Activated naive CD4-positive, alpha-beta T cell treated with anti-CD3 and anti-CD28 coated beads for 36 hours (primary cell): Measurements from ENCODE around the gene CLDN14. TPM values are rescaled to one million over a fixed set of nuclear protein-coding genes. Genes with fewer than 3 reads are reported as not detected.
"Not testable (repeated sequence)": the region's sequence is repeated elsewhere in the genome, so short reads cannot be mapped to it uniquely, and the experiment has no call there.

ENCODE experiments used
- CTCF ChIA-PET: fragments of 350-600 bp; sonication (Branson Sonifier 250); formaldehyde crosslinking; loops from one replicate; lab custom pipeline; 2021; ENCODE audit warnings: antibody characterized with exemption; lab: Charles Lee
- DNase-seq: peaks from one replicate; pipeline ENCODE4 v3.0.0-alpha.2; 2020
- H3K27ac Mint-ChIP-seq: one replicate; pipeline ENCODE4 v1.8.0; 2021; ENCODE audit warnings: mild to moderate bottlenecking, mixed read lengths
- H3K27me3 Mint-ChIP-seq: one replicate; pipeline ENCODE4 v1.8.0; 2021; ENCODE audit warnings: low read depth, mixed read lengths
- H3K36me3 Mint-ChIP-seq: one replicate; pipeline ENCODE4 v1.8.0; 2021; ENCODE audit warnings: low read depth, mixed read lengths
- H3K4me1 Mint-ChIP-seq: one replicate; pipeline ENCODE4 v1.8.0; 2021; ENCODE audit warnings: low read depth, mixed read lengths
- H3K4me3 Mint-ChIP-seq: one replicate; pipeline ENCODE4 v1.8.0; 2021; ENCODE audit warnings: mild to moderate bottlenecking, moderate library complexity, mixed read lengths
- H3K9me3 Mint-ChIP-seq: one replicate; pipeline ENCODE4 v1.8.0; 2021; ENCODE audit warnings: mixed read lengths
- intact Hi-C: fragments of 100-400 bp; cut with micrococcal nuclease; formaldehyde crosslinking; loops from one replicate; pipeline ENCODE4 v1.15.1; 2023
- total RNA-seq, 2 experiments: library from RNA; stranded (reverse); gene quantifications; one replicate each; pipeline ENCODE4 v1.2.3, GENCODE V29; 2021

Gene CLDN14
- total RNA-seq, 2 experiments from 2014 or later, result not detected

DNA sequence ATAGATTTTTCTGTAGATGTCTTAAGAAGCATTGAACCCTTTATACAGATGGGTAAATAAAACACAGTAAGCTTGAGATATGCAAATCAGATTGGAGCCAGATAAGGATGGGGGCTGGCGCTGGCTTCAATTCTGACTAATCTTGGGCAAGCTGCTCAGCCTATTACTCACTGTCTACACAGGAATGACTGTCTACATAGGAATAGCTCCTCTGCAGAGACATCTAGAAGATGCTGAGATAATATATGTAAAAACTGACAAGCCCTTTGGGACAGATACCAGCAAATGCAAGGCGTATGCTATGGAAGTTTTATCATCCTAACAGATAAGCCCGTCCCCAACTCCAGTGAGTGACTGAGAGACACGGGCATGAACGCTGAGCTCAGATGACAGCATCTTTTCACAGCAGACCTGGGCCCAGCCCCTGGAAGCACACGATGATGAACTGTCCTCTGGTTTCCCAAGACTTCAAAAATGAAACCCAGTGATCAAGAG lies 1.7 kb downstream of the CLDN14 start:
- no peaks in the 10 kb centered on the region for H3K27me3 Mint-ChIP-seq
- no peaks in the 10 kb centered on the region for H3K4me1 Mint-ChIP-seq
- no peak overlapping the region for H3K27ac Mint-ChIP-seq
- CTCF ChIA-PET, result no interaction called here
- DNase-seq, result peak; percentile 12
- H3K4me3 Mint-ChIP-seq, result no peak overlapping the region
- intact Hi-C loops, result no loop called here
- H3K36me3 Mint-ChIP-seq, result no peaks in the 10 kb centered on the region
- H3K9me3 Mint-ChIP-seq, result no peaks in the 10 kb centered on the region

DNA sequence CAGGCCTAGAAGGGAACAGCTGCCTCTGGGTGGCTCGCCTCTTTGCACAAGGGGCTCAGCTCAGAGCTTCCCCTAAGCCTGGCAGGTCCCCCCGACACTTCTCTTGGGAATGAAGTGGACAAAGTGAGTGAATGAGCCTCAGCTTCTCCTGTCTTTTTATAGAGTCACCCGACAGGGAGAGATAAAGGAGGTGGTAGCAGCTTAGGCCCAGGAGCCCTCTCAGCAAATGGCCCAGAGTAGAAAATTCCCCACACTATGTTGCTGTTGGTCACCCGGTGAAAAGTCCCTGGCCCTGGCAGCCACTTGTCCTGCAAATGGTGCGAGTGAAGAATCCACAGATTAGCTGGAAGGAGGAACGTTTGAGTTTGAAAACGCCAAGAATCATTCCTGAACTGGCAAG lies 2.4 kb downstream of the CLDN14 start:
- no peak overlapping the region for H3K27ac Mint-ChIP-seq
- no peaks in the 10 kb centered on the region for H3K36me3 Mint-ChIP-seq
- no peaks in the 10 kb centered on the region for H3K4me1 Mint-ChIP-seq
- CTCF ChIA-PET, result no interaction called here
- DNase-seq, result no peak
- H3K4me3 Mint-ChIP-seq, result no peak overlapping the region
- intact Hi-C loops, result no loop called here
- H3K9me3 Mint-ChIP-seq, result no peaks in the 10 kb centered on the region
- no peaks in the 10 kb centered on the region for H3K27me3 Mint-ChIP-seq

DNA sequence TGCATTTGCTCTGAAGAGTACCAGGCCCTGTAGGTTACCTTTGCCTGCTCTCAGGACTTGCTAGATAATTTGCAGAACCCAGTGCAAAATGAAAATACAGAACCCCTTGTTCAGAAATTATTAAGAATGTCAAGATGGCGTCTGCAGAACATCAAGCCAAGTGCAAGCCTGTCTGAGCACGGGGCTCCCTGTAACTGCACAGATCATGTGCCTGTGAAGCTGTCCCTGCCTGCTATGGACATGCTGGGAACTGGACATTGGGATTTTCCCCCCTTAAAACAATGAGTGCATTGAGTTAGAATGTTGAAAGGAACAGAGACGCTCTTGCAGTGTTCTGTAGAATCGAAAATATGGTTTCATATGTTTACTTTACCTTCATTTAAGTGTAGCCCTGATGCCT lies 2.9 kb downstream of the CLDN14 start:
- intact Hi-C loops, result no loop called here
- H3K27ac Mint-ChIP-seq, result no peak overlapping the region
- H3K4me3 Mint-ChIP-seq, result no peak overlapping the region
- CTCF ChIA-PET, result no interaction called here
- no peaks in the 10 kb centered on the region for H3K4me1 Mint-ChIP-seq
- no peaks in the 10 kb centered on the region for H3K27me3 Mint-ChIP-seq
- DNase-seq, result no peak
- H3K36me3 Mint-ChIP-seq, result no peaks in the 10 kb centered on the region
- H3K9me3 Mint-ChIP-seq, result no peaks in the 10 kb centered on the region

DNA sequence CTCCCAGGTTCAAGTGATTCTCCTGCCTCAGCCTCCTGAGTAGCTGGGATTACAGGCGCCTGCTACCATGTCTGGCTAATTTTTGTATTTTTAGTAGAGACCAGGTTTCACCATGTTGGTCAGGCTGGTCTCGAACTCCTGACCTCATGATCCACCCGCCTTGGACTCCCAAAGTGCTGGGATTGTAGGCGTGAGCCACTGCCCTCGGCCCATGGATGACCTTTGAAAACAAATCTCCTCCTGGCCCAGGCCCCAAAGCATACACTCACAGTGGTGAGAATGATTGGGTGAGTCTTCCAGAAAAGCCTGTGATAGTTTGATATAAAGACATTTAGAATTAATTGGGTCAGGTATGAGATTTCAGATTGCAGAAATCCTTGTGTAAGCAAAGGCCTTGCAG lies 3.4 kb downstream of the CLDN14 start:
- H3K27me3 Mint-ChIP-seq, H3K36me3 Mint-ChIP-seq, H3K4me1 Mint-ChIP-seq, DNase-seq, H3K4me3 Mint-ChIP-seq, CTCF ChIA-PET, H3K9me3 Mint-ChIP-seq, intact Hi-C loops, H3K27ac Mint-ChIP-seq: not testable (repeated sequence)

DNA sequence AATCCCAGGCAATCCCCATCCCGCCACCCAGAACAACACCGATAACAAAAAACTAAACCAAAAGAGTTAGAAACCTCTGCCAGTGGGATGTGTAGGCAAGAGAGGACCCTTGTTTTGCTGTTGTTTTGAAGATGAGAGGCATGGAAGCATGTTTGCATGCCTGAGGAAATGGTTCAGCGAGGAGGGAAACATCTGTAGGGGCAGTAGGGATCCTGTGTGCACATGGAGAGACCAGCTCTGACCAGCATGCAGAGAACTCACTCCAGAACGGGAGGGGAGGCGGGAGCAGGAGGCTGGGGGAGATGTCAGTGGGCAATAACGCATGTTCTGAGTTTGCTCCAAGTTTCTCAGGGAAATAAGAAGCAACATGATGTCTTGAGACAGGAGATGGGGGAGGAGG lies 5.3 kb downstream of the CLDN14 start:
- Mint-ChIP-seq H3K27me3 (no peaks in the 10 kb centered on the region), H3K27ac (no peak overlapping the region), H3K9me3 (no peaks in the 10 kb centered on the region), H3K36me3 (no peaks in the 10 kb centered on the region), H3K4me1 (peaks cover 3% of the 10 kb centered on the region), H3K4me3 (no peak overlapping the region)
- intact Hi-C loops, result no loop called here
- CTCF ChIA-PET, result no interaction called here
- no peak for DNase-seq

DNA sequence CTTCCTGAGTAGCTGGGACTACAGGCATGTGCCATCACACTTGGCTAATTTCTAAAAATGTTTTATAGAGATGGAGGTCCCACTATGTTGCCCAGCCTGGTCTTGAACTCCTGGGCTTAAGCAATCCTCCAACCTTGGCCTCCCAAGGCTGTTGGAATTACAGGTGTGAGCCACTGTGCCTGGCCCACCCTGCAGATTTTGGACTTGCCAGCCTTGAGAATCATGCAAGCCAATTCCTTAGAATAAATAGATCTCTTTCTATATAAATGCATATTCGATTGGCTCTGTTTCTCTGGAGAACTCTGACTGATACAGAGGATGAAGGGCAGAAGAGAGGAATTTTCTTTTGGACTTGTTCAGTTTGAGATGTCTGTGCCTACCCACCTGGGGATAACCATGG lies 6.7 kb downstream of the CLDN14 start:
- Mint-ChIP-seq H3K4me1 (peaks cover 3% of the 10 kb centered on the region), H3K9me3 (no peaks in the 10 kb centered on the region), H3K27ac (no peak overlapping the region), H3K27me3 (no peaks in the 10 kb centered on the region), H3K36me3 (no peaks in the 10 kb centered on the region), H3K4me3 (no peak overlapping the region)
- intact Hi-C loops, result no loop called here
- CTCF ChIA-PET, result no interaction called here
- DNase-seq, result no peak

DNA sequence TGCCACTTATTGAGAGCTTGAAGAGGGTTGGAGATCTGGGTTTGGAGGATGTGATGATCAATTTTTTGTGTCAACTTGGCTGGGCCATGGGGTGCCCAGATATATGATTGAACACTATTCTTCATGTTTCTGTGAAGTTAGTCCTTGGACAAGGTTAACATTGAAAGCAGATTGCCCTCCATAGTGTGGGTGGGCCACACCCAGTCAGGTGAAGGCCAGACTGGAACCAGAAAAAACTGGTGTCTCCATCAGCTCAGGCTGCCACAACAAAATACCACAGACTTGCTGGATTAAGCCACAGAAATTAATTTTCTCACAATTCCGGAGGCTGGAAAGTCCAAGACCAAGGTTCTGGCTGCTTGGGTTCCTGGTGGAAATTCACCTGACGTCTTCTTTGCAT lies 7.5 kb downstream of the CLDN14 start:
- no peaks in the 10 kb centered on the region for H3K36me3 Mint-ChIP-seq

DNA sequence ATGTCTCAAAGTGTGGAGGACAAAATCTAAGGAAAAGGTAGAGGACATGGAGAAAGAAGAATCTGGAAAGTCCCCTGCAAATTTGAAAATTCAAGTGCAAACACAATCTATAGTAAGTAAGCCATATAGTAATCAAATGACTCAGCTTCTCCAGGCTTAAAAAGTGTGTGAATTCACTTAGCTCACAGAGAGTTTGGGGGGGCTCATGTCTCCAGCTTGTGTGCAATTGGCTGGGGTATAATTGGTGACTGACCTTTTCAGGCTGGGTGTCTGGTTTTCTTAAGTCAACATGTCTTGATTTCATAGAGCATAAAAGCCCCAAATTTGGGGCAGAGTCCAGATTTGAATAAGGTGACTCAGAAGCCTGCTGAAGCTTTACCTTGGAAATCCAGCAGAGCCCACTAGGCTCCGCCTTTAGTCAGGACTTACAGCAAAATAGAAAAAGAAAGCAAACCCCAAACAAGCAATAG lies 8.6 kb downstream of the CLDN14 start:
- DNase-seq, result peak; percentile 25
- H3K4me1 Mint-ChIP-seq, result peaks cover 3% of the 10 kb centered on the region
- no peak overlapping the region for H3K27ac Mint-ChIP-seq
- no peaks in the 10 kb centered on the region for H3K36me3 Mint-ChIP-seq
- CTCF ChIA-PET, result no interaction called here
- H3K27me3 Mint-ChIP-seq, result no peaks in the 10 kb centered on the region
- no peak overlapping the region for H3K4me3 Mint-ChIP-seq
- intact Hi-C loops, result no loop called here
- no peaks in the 10 kb centered on the region for H3K9me3 Mint-ChIP-seq

More for the DNA sequence above, 7.5 kb downstream of the CLDN14 start:
- CTCF ChIA-PET, result no interaction called here
- intact Hi-C loops, result no loop called here
- no peak for DNase-seq
- peaks cover 3% of the 10 kb centered on the region for H3K4me1 Mint-ChIP-seq
- no peak overlapping the region for H3K4me3 Mint-ChIP-seq
- no peak overlapping the region for H3K27ac Mint-ChIP-seq
- no peaks in the 10 kb centered on the region for H3K27me3 Mint-ChIP-seq
- no peaks in the 10 kb centered on the region for H3K9me3 Mint-ChIP-seq

DNA sequence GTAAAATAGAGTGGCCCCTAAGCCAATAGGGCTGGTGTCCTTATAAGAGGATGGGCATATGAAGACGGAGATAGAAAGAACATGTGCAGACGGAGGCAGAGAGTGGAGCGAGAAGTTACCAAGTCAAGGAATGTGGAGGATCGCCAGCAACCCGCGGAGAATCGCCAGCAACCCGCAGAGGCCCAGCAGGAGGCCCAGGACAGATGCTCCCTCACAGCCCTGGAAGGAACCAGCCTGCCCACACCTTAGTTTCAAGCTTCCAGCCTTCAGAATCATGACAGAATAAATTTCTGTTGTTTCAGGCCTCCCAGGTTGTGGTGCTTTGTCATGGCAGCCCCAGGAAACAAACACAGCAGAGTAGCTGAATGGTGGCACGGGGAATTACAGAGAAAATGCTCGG lies 9.6 kb downstream of the CLDN14 start:
- no peak overlapping the region for H3K27ac Mint-ChIP-seq
- H3K27me3 Mint-ChIP-seq, result no peaks in the 10 kb centered on the region
- H3K4me1 Mint-ChIP-seq, result peaks cover 3% of the 10 kb centered on the region
- DNase-seq, result no peak
- no peaks in the 10 kb centered on the region for H3K36me3 Mint-ChIP-seq
- H3K4me3 Mint-ChIP-seq, result no peak overlapping the region
- CTCF ChIA-PET, result no interaction called here
- H3K9me3 Mint-ChIP-seq, result no peaks in the 10 kb centered on the region
- intact Hi-C loops, result no loop called here

DNA sequence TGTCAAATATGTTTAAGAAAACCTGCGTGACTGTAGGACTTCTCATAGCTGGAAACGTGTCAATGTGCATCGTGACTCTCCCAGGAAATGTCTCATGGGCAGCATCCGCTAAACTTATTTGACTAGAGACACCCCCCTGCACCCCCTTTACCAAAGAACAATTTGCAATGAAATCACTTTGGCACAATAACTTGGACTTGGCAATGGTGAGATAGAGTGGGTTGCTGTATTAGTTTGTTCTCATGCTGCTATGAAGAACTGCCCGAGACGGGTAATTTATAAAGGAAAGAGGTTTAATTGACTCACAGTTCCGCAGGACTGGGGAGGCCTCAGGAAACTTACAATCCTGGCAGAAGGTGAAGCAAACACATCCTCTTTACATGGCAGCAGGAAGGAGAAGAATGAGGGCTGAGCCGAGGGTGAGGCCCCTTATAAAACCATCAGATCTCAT lies 13.8 kb downstream of the CLDN14 start:
- H3K27ac Mint-ChIP-seq, result no peak overlapping the region
- intact Hi-C loops, result no loop called here
- H3K36me3 Mint-ChIP-seq, result no peaks in the 10 kb centered on the region
- CTCF ChIA-PET, result no interaction called here
- no peaks in the 10 kb centered on the region for H3K9me3 Mint-ChIP-seq
- DNase-seq, result no peak
- no peak overlapping the region for H3K4me3 Mint-ChIP-seq
- no peaks in the 10 kb centered on the region for H3K27me3 Mint-ChIP-seq
- H3K4me1 Mint-ChIP-seq, result peaks cover 2% of the 10 kb centered on the region

DNA sequence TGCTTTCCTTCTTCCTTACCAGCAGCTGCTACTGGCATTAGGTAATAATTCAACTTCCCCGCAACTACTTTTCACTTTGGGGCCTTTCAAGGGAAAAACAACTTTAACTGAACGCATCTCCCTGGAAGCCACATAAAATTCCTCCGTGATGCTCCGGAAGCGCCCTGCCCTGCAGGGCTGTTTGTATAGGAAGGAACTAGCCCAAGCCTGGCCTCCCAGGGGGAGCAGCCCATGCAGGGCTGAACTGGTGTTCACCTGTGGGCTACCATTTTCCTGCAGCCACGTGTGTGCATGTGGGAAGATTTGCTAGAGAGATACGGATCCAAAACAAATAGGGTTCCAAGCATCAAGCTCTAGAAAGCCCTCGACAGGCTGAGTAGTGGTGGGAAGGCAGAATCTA lies 14.4 kb downstream of the CLDN14 start:
- H3K4me1 Mint-ChIP-seq, result no peaks in the 10 kb centered on the region
- no peak for DNase-seq
- no peaks in the 10 kb centered on the region for H3K9me3 Mint-ChIP-seq
- H3K36me3 Mint-ChIP-seq, result no peaks in the 10 kb centered on the region
- no peaks in the 10 kb centered on the region for H3K27me3 Mint-ChIP-seq
- H3K27ac Mint-ChIP-seq, result no peak overlapping the region
- CTCF ChIA-PET, result interaction anchor here (0.5 kb wide), 1 partner anchor 42 kb away, joined by 5 read pairs; no protein-coding TSS in a partner anchor
- H3K4me3 Mint-ChIP-seq, result no peak overlapping the region
- intact Hi-C loops, result no loop called here

DNA sequence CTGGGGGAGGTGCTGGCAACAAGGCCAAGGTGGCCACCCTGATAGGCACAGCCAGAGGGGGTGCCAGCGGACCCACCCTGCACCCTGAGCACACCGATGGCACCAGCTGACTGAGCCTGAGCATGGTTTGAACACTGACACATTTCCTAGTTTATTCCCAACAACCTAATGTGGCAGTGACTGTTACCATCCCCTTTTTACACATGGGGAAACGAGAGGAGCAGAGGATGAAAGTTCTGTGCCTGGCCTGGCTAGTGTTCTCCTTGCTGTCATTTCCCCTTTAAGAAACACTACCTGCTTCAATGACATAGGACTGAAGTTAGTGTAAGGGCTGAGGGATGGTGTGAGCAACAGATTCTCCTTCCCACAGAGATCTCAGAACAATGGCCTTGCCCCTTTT lies 15.3 kb downstream of the CLDN14 start:
- intact Hi-C loops, result no loop called here
- no peaks in the 10 kb centered on the region for H3K36me3 Mint-ChIP-seq
- no peaks in the 10 kb centered on the region for H3K27me3 Mint-ChIP-seq
- H3K4me3 Mint-ChIP-seq, result no peak overlapping the region
- DNase-seq, result no peak
- no peaks in the 10 kb centered on the region for H3K4me1 Mint-ChIP-seq
- CTCF ChIA-PET, result no interaction called here
- H3K27ac Mint-ChIP-seq, result no peak overlapping the region
- H3K9me3 Mint-ChIP-seq, result no peaks in the 10 kb centered on the region

DNA sequence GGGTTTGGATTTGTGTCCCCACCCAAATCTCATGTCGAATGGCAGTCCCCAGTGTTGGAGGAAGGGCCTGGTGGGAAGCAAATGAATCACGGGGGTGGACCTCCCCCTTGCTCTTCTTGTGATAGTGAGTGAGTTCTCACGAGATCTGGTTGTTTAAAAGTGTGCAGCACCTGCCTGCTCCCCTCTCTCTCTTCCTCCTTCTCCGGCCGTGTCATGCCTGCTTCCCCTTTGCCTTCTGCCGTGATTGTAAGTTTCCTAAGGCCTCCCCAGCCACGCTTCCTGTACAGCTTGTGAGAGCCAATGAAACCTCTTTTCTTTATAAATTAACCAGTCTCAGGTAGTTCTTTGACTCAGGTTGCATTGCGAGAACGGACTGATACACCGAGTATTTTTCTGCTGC lies 15.9 kb downstream of the CLDN14 start:
- Mint-ChIP-seq H3K4me3 (no peak overlapping the region), H3K27ac (no peak overlapping the region), H3K36me3 (no peaks in the 10 kb centered on the region), H3K4me1 (no peaks in the 10 kb centered on the region), H3K27me3 (no peaks in the 10 kb centered on the region), H3K9me3 (no peaks in the 10 kb centered on the region)
- intact Hi-C loops, result no loop called here
- DNase-seq, result no peak
- CTCF ChIA-PET, result no interaction called here
